GM12878 (cell line): ENCODE data around the gene CD2AP. TPM values are rescaled to one million over a fixed set of nuclear protein-coding genes. Genes with fewer than 3 reads are reported as not detected.

Experiments used
- ATAC-seq: fragments of 200-7000 bp; cut with Tn5 transposase; 3 replicates; pipeline ENCODE4 v1.9.1; 2020; ENCODE audit warnings: mild to moderate bottlenecking, moderate library complexity
- BruUV-seq: library from RNA; stranded (reverse); fragments of 400-500 nt; replicated peaks from 2 replicates; lab custom pipeline; 2021; lab: Mats Ljungman, UMichigan
- CTCF ChIA-PET: fragments of 300-600 bp; sonication (Branson Sonifier 250); formaldehyde crosslinking; extraction: SDS; loops from one replicate; lab custom pipeline; 2021; ENCODE audit warnings: inconsistent platforms; lab: Yijun Ruan, JAX
- POLR2A ChIA-PET: fragments of 350-600 bp; formaldehyde crosslinking; extraction: SDS; loops from one replicate; lab custom pipeline; 2021; ENCODE audit warnings: inconsistent platforms; lab: Charles Lee
- RAD21 ChIA-PET: fragments of 300-600 bp; sonication (Branson Sonifier 250); formaldehyde crosslinking; loops from one replicate; lab custom pipeline; 2023; ENCODE audit warnings: antibody characterized with exemption; ENCODE audit not compliant: unreplicated experiment; lab: Charles Lee
- SMC1A ChIA-PET: fragments of 300-600 bp; sonication (Branson Sonifier 250); formaldehyde crosslinking; loops from one replicate; lab custom pipeline; 2023; ENCODE audit not compliant: unreplicated experiment, uncharacterized antibody; lab: Charles Lee
- DNase-seq: peaks from one replicate; pipeline ENCODE4 v3.0.0-alpha.2; 2011; ENCODE audit warnings: low read depth, low spot score
- FAIRE-seq: peaks from 3 replicates; lab custom pipeline; 2011; peaks lifted over from hg19 to GRCh38; lab: Jason Lieb, UNC
- H2AFZ ChIP-seq: 2 replicates; pipeline ENCODE4 v1.6.0; 2011; ENCODE audit warnings: low read depth, low read length, control low read depth; ENCODE audit not compliant: control insufficient read depth
- H3K27ac ChIP-seq: 2 replicates; pipeline ENCODE4 v1.5.1; 2011; ENCODE audit warnings: control low read depth; ENCODE audit not compliant: control insufficient read depth, insufficient read depth
- H3K27me3 ChIP-seq, 2 experiments: replicated peaks in 1 of 2; 2 replicates each; pipeline versions ENCODE4 v1.6.0 to v1.6.1; 2011; ENCODE audit warnings: low read length in 1 of 2; ENCODE audit not compliant: control insufficient read depth in 2 of 2, insufficient read depth in 2 of 2
- H3K36me3 ChIP-seq, 2 experiments: 2 replicates each; pipeline ENCODE4 v1.5.1; 2011; ENCODE audit warnings: low read length in 1 of 2; ENCODE audit not compliant: control insufficient read depth in 2 of 2, insufficient read depth in 2 of 2
- H3K4me1 ChIP-seq: 2 replicates; pipeline ENCODE4 v1.6.1; 2011; ENCODE audit warnings: mild to moderate bottlenecking, low read length, moderate library complexity, mixed read lengths; ENCODE audit not compliant: control insufficient read depth, insufficient read depth
- H3K4me2 ChIP-seq: 2 replicates; pipeline ENCODE4 v1.6.0; 2011; ENCODE audit warnings: control low read depth; ENCODE audit not compliant: control insufficient read depth, insufficient read depth
- H3K4me3 ChIP-seq: fragments of 200-600 bp; sonication (generic); 2 replicates; pipeline ENCODE4 v1.5.1; 2016
- H3K79me2 ChIP-seq: 2 replicates; pipeline ENCODE4 v1.6.0; 2011; ENCODE audit warnings: low read length; ENCODE audit not compliant: control insufficient read depth, insufficient read depth
- H3K9ac ChIP-seq: 2 replicates; pipeline ENCODE4 v1.8.0; 2011; ENCODE audit warnings: low read length, control low read depth, mixed read lengths; ENCODE audit not compliant: control insufficient read depth, insufficient read depth
- H3K9me3 ChIP-seq: replicated peaks from 3 replicates; pipeline ENCODE4 v1.5.1; 2011; ENCODE audit warnings: mild to moderate bottlenecking, low read length; ENCODE audit not compliant: control insufficient read depth, insufficient read depth
- H4K20me1 ChIP-seq: 2 replicates; pipeline ENCODE4 v1.6.0; 2011; ENCODE audit not compliant: control insufficient read depth, insufficient read depth
- ATF2 ChIP-seq: IDR thresholded peaks from 2 replicates; pipeline ENCODE4 v1.6.1; 2012; ENCODE audit warnings: low read length, inconsistent platforms
- CHD2 ChIP-seq: IDR thresholded peaks from 2 replicates; pipeline ENCODE4 v1.6.1; 2011; ENCODE audit warnings: low read depth, low read length, improper control_type of control experiment, borderline replicate concordance
- ELK1 ChIP-seq: IDR thresholded peaks from 2 replicates; pipeline ENCODE4 v1.6.1; 2012; ENCODE audit warnings: low read depth, low read length, improper control_type of control experiment
- GATAD2B ChIP-seq: fragments of 450-650 bp; conservative IDR thresholded peaks from 2 replicates; pipeline ENCODE4 v1.6.1; 2017; ENCODE audit warnings: low read depth, mild to moderate bottlenecking, moderate library complexity
- HDGF ChIP-seq: fragments of 450-650 bp; IDR thresholded peaks from 2 replicates; pipeline ENCODE4 v1.6.1; 2016; ENCODE audit warnings: antibody characterized with exemption
- KDM1A ChIP-seq: fragments of 200-600 bp; sonication (generic); IDR thresholded peaks from 2 replicates; pipeline ENCODE4 v1.6.1; 2016; ENCODE audit warnings: borderline replicate concordance
- NR2C2 ChIP-seq: IDR thresholded peaks from 2 replicates; pipeline ENCODE4 v1.6.1; 2011; ENCODE audit warnings: borderline replicate concordance, low read depth; ENCODE audit not compliant: control insufficient read depth, insufficient read length
- NRF1 ChIP-seq: conservative IDR thresholded peaks from 2 replicates; pipeline ENCODE4 v1.6.1; 2011; ENCODE audit warnings: mild to moderate bottlenecking, low read depth, low read length, improper control_type of control experiment
- PBX3 ChIP-seq: IDR thresholded peaks from 2 replicates; pipeline ENCODE4 v1.6.1; 2011; ENCODE audit warnings: mild to moderate bottlenecking, low read depth, low read length, moderate library complexity; ENCODE audit not compliant: insufficient replicate concordance
- RUNX3 ChIP-seq: IDR thresholded peaks from 2 replicates; pipeline ENCODE4 v1.6.1; 2012; ENCODE audit warnings: low read length, inconsistent platforms
- SMAD5 ChIP-seq: IDR thresholded peaks from 2 replicates; pipeline ENCODE4 v1.6.1; 2016; ENCODE audit warnings: antibody characterized with exemption, low read depth
- SREBF1 ChIP-seq: IDR thresholded peaks from 2 replicates; pipeline ENCODE4 v1.6.1; 2012; ENCODE audit warnings: mild to moderate bottlenecking, low read length
- ZBTB11 ChIP-seq: fragments of 450-650 bp; formaldehyde crosslinking; IDR thresholded peaks from 2 replicates; pipeline ENCODE4 v1.5.0; 2022; ENCODE audit warnings: mild to moderate bottlenecking, missing genetic modification characterization
- ZNF217 ChIP-seq: fragments of 450-650 bp; IDR thresholded peaks from 2 replicates; pipeline ENCODE4 v1.6.1; 2017; ENCODE audit warnings: antibody characterized with exemption, mild to moderate bottlenecking
- WGBS: methylation state at CpG from one replicate; pipeline ENCODE4 v1.1.6; 2016; ENCODE audit warnings: low lambda C conversion rate; ENCODE audit not compliant: insufficient replicate concordance, insufficient coverage; ENCODE audit errors: missing lambda C conversion rate; 5-methylcytosine and 5-hydroxymethylcytosine counted together
- in situ Hi-C: fragments of 300-500 bp; cut with MboI; formaldehyde crosslinking; loops from 9 replicates; pipeline ENCODE4 v1.14.3; 2018; ENCODE audit warnings: mixed read lengths
- intact Hi-C: fragments of 100-400 bp; cut with micrococcal nuclease; formaldehyde crosslinking; loops from one replicate; pipeline ENCODE4 v1.14.2; 2022; ENCODE audit not compliant: unreplicated experiment
- polyA plus RNA-seq, 11 experiments: library from polyadenylated mRNA; depleted of rRNA in 4 of 11; unstranded in 6 of 11; stranded (reverse) in 5 of 11; fragments of >200 nt; fragmentation: Nextera tagmentation in 4 of 11; fragmentation: Illumina TruSeq in 1 of 11; extraction: Ambion mirVana in 4 of 11; extraction: Trizol in 1 of 11; gene quantifications; 1 replicate in 1 of 11; 2 replicates in 10 of 11; pipeline versions ENCODE4 v1.2.1 to v1.2.3, GENCODE V29; 2011 to 2016; ENCODE audit warnings: inconsistent platforms in 2 of 11, missing spikeins in 2 of 11, low read depth in 1 of 11
- total RNA-seq, 4 experiments: library from RNA; depleted of rRNA in 3 of 4; stranded (reverse); fragments of >200 nt in 3 of 4; fragmentation: Illumina TruSeq in 1 of 4; extraction: Trizol in 1 of 4; gene quantifications; 2 replicates each; pipeline versions ENCODE4 v1.2.1 to v1.2.3, GENCODE V29; 2013 to 2021

CD2AP gene
- total and polyA plus RNA-seq, 10 of the 15 experiments (the other 5 are each of a cell fraction or from before 2014, with no cell fraction given) = 5.4 to 46.6 (median 20.9) TPM

- intact Hi-C loops = no loop called here
- Histone ChIP-seq H3K9ac (no peak overlapping the region), H3K9me3 (peaks cover 8% of the 10 kb centered on the region), H3K27me3 (no peaks in the 10 kb centered on the region), H3K4me3 (no peak overlapping the region), H3K27ac (no peak overlapping the region), H3K4me2 (no peak overlapping the region), H2AFZ (no peak overlapping the region), H4K20me1 (no peaks in the 10 kb centered on the region), H3K4me1 (no peaks in the 10 kb centered on the region)
- in situ Hi-C loops = no loop called here
- ChIA-PET CTCF (no interaction called here), RAD21 (no interaction called here)
- no TSS peak for BruUV-seq
- no peak for FAIRE-seq
- DNase-seq = no peak
- whole genome bisulfite sequencing = 0% methylated on average over 2 of the region's 2 CpGs
- TF ChIP-seq ATF2 = no peak
- TF ChIP-seq SREBF1 = no peak
- no peak for TF ChIP-seq ZBTB11 (CRISPR knock-in tag)
- no peak for TF ChIP-seq PBX3
- no peak for TF ChIP-seq KDM1A
- no peak for TF ChIP-seq CHD2
- no peak for TF ChIP-seq NRF1
- no peak for TF ChIP-seq RUNX3
- no peak for TF ChIP-seq SMAD5
- TF ChIP-seq NR2C2 = no peak
- TF ChIP-seq ELK1 = no peak
- TF ChIP-seq GATAD2B = no peak
- no peak for TF ChIP-seq HDGF
- TF ChIP-seq ZNF217 = no peak
- TF ChIP-seq, all 136 proteins: peak for 0
- H3K79me2 ChIP-seq = no peaks in the 10 kb centered on the region
- no peak for ATAC-seq
- no peaks in the 10 kb centered on the region for H3K36me3 ChIP-seq
- POLR2A ChIA-PET = no interaction called here
- SMC1A ChIA-PET = no interaction called here
These were observed 49.3 kb upstream of the CD2AP start for GRCh38 chr6:47428288-47428687.
